Embryonic facial prominence (tissue), 1 donor: ENCODE results near the gene CHAC1.

ENCODE experiments used
- DNase-seq: peaks from one replicate; pipeline ENCODE4 v3.0.0-alpha.2; 2016; ENCODE audit errors: extremely low spot score

The CHAC1 gene

GRCh38 chr15:40985541-40986330, 32.5 kb downstream of the CHAC1 start:
- DNase-seq: no peak

- DNase-seq: no peak
These were observed 33.5 kb downstream of the CHAC1 start for GRCh38 chr15:40986820-40987219.

GRCh38 chr15:40988156-40988555, 34.9 kb downstream of the CHAC1 start:
- DNase-seq: no peak

GRCh38 chr15:40990080-40990479, 36.8 kb downstream of the CHAC1 start:
- no peak for DNase-seq

GRCh38 chr15:40990789-40991188, 37.5 kb downstream of the CHAC1 start:
- DNase-seq: no peak

- no peak for DNase-seq
These were observed 38.1 kb downstream of the CHAC1 start for GRCh38 chr15:40991355-40991754.

- no peak for DNase-seq
These were observed 39.0 kb downstream of the CHAC1 start for GRCh38 chr15:40992241-40992741.

- no peak for DNase-seq
These were observed 39.6 kb downstream of the CHAC1 start for GRCh38 chr15:40992825-40993224.

GRCh38 chr15:40995656-40996055, 42.4 kb downstream of the CHAC1 start:
- DNase-seq: no peak

GRCh38 chr15:40999190-40999589, 45.9 kb downstream of the CHAC1 start:
- DNase-seq: no peak

- DNase-seq: no peak
These were observed 48.4 kb downstream of the CHAC1 start for GRCh38 chr15:41001524-41002214.

GRCh38 chr15:41004490-41004889, 51.2 kb downstream of the CHAC1 start:
- no peak for DNase-seq
